OCI-LY7 (cell line): ENCODE measurements around the gene SLC41A3. TPM values are rescaled to one million over a fixed set of nuclear protein-coding genes. Genes with fewer than 3 reads are reported as not detected.

Experiments
- BruUV-seq: library from RNA; stranded (reverse); fragments of 400-500 nt; replicated peaks from 2 replicates; lab custom pipeline; 2021; lab: Mats Ljungman, UMichigan
- CTCF ChIA-PET: fragments of 300-600 bp; sonication (Branson Sonifier 250); formaldehyde crosslinking; loops from one replicate; lab custom pipeline; 2022; ENCODE audit warnings: antibody characterized with exemption; ENCODE audit not compliant: unreplicated experiment; lab: Charles Lee
- POLR2A ChIA-PET: fragments of 300-600 bp; sonication (Branson Sonifier 250); formaldehyde crosslinking; loops from one replicate; lab custom pipeline; 2022; ENCODE audit warnings: antibody characterized with exemption; lab: Charles Lee
- DNase-seq: peaks from one replicate; pipeline ENCODE4 v3.0.0-alpha.2; 2015; ENCODE audit warnings: low spot score
- H2AFZ ChIP-seq: fragments of 200-600 bp; sonication (generic), shearing (Covaris generic); 2 replicates; pipeline ENCODE4 v1.6.1; 2014; ENCODE audit warnings: mild to moderate bottlenecking, antibody characterized with exemption, low read length, moderate library complexity
- H3K27ac ChIP-seq: fragments of 200-600 bp; sonication (generic); 2 replicates; pipeline ENCODE4 v1.5.1; 2014; ENCODE audit warnings: mixed run types, low read depth, mild to moderate bottlenecking, moderate library complexity, low read length, inconsistent platforms; ENCODE audit not compliant: poor library complexity, severe bottlenecking
- H3K36me3 ChIP-seq: fragments of 200-600 bp; sonication (generic); 2 replicates; pipeline ENCODE4 v1.6.1; 2014; ENCODE audit warnings: mild to moderate bottlenecking, antibody characterized with exemption, low read length, moderate library complexity, mixed read lengths; ENCODE audit not compliant: insufficient read depth
- H3K4me1 ChIP-seq: fragments of 200-600 bp; sonication (generic); 2 replicates; pipeline ENCODE4 v1.5.1; 2014; ENCODE audit warnings: mild to moderate bottlenecking, low read length; ENCODE audit not compliant: insufficient read depth, poor library complexity, severe bottlenecking
- H3K4me2 ChIP-seq: fragments of 200-600 bp; sonication (generic); 2 replicates; pipeline ENCODE4 v1.6.1; 2014; ENCODE audit warnings: mild to moderate bottlenecking, low read length
- H3K4me3 ChIP-seq: fragments of 200-600 bp; sonication (generic); 2 replicates; pipeline ENCODE4 v1.5.1; 2014; ENCODE audit warnings: mild to moderate bottlenecking, low read depth, low read length; ENCODE audit not compliant: poor library complexity, severe bottlenecking
- H3K79me2 ChIP-seq: fragments of 200-600 bp; sonication (generic); 2 replicates; pipeline ENCODE4 v1.6.1; 2016; ENCODE audit warnings: low read depth, mild to moderate bottlenecking, low read length, moderate library complexity, mixed read lengths; ENCODE audit not compliant: insufficient read depth
- H3K9me2 ChIP-seq: fragments of 200-600 bp; sonication (generic); 2 replicates; pipeline ENCODE4 v1.6.1; 2016; ENCODE audit warnings: mild to moderate bottlenecking, low read length, mixed read lengths; ENCODE audit not compliant: insufficient read depth
- H3K9me3 ChIP-seq: fragments of 200-600 bp; sonication (generic); 2 replicates; pipeline ENCODE4 v1.6.1; 2014; ENCODE audit warnings: mild to moderate bottlenecking, mixed run types, low read length, mixed read lengths
- H4K20me1 ChIP-seq: fragments of 200-600 bp; sonication (generic); 2 replicates; pipeline ENCODE4 v1.6.1; 2014; ENCODE audit warnings: mild to moderate bottlenecking, antibody characterized with exemption, low read length, moderate library complexity, mixed read lengths; ENCODE audit not compliant: insufficient read depth
- CTCF ChIP-seq: fragments of 200-600 bp; sonication (generic); conservative IDR thresholded peaks from 2 replicates; pipeline ENCODE4 v1.5.1; 2014; ENCODE audit warnings: mild to moderate bottlenecking, antibody characterized with exemption, low read length, moderate library complexity, mixed read lengths
- EZH2phosphoT487 ChIP-seq: fragments of 200-600 bp; sonication (generic); IDR thresholded peaks from 2 replicates; pipeline ENCODE4 v1.6.1; 2018; ENCODE audit warnings: low read depth, borderline replicate concordance, mild to moderate bottlenecking, mixed run types, antibody characterized with exemption, low read length, moderate library complexity, mixed read lengths
- intact Hi-C: fragments of 100-400 bp; cut with micrococcal nuclease; formaldehyde crosslinking; loops from one replicate; pipeline ENCODE4 v1.10.0; 2022; ENCODE audit not compliant: unreplicated experiment
- total RNA-seq, 2 experiments: library from RNA; depleted of rRNA in 1 of 2; stranded (reverse); fragments of >200 nt in 1 of 2; shearing (Covaris generic) in 1 of 2; gene quantifications; 2 replicates each; pipeline ENCODE4 v1.2.3, GENCODE V29; 2014 to 2022

Gene SLC41A3
- total RNA-seq, 2 experiments from 2014 or later: 31.9 to 35.9 TPM

- H3K36me3 ChIP-seq: no peaks in the 10 kb centered on the region
- no peaks in the 10 kb centered on the region for H3K9me3 ChIP-seq
- no peaks in the 10 kb centered on the region for H3K4me1 ChIP-seq
- no peak overlapping the region for H3K4me2 ChIP-seq
- no peaks in the 10 kb centered on the region for H3K9me2 ChIP-seq
- H3K4me3 ChIP-seq: no peak overlapping the region
- DNase-seq: no peak
- H4K20me1 ChIP-seq: no peaks in the 10 kb centered on the region
- ChIA-PET CTCF (no interaction called here), POLR2A (no interaction called here)
- intact Hi-C loops: no loop called here
- H2AFZ ChIP-seq: no peak overlapping the region
- H3K27ac ChIP-seq: no peak overlapping the region
- no peak for TF ChIP-seq EZH2phosphoT487
- TF ChIP-seq CTCF: no peak
- H3K79me2 ChIP-seq: no peaks in the 10 kb centered on the region
- BruUV-seq: no TSS peak
Measured at GRCh38 chr3:126125781-126126251, 41.9 kb upstream of the SLC41A3 start.

- no peak for DNase-seq
- ChIA-PET POLR2A (no interaction called here), CTCF (no interaction called here)
- Histone ChIP-seq H3K9me2 (no peaks in the 10 kb centered on the region), H3K79me2 (no peaks in the 10 kb centered on the region), H3K36me3 (no peaks in the 10 kb centered on the region), H3K9me3 (no peaks in the 10 kb centered on the region), H3K4me3 (no peak overlapping the region), H3K4me1 (no peaks in the 10 kb centered on the region), H2AFZ (no peak overlapping the region), H3K4me2 (no peak overlapping the region), H4K20me1 (no peaks in the 10 kb centered on the region), H3K27ac (no peak overlapping the region)
- intact Hi-C loops: no loop called here
- no TSS peak for BruUV-seq
- TF ChIP-seq CTCF: no peak
- no peak for TF ChIP-seq EZH2phosphoT487
Measured at GRCh38 chr3:126125341-126125740, 41.4 kb upstream of the SLC41A3 start.

DNA sequence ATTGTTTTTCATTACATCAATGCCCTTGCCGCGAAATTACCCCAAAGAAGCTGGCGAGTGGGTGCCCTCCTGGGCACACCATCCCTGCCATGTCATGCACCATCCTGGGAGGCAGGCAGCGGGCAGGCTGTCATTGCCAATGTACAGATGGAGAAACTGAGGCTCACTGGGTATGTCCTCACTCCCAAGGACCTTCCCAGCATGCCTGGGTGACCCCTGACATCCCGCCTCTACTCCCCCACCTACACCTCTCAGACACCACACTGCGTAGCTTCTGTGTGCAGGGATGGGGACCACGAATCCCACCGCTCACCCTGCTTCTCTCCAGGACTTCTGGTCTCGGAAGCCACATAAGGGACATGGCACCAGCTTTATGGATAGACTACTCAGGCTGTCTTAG lies 41.0 kb upstream of the SLC41A3 start:
- intact Hi-C loops: no loop called here
- ChIA-PET CTCF (no interaction called here), POLR2A (no interaction called here)
- Histone ChIP-seq H4K20me1 (no peaks in the 10 kb centered on the region), H3K4me3 (no peak overlapping the region), H3K27ac (no peak overlapping the region), H3K4me2 (no peak overlapping the region), H2AFZ (no peak overlapping the region), H3K9me2 (no peaks in the 10 kb centered on the region), H3K79me2 (no peaks in the 10 kb centered on the region), H3K36me3 (no peaks in the 10 kb centered on the region), H3K4me1 (no peaks in the 10 kb centered on the region), H3K9me3 (no peaks in the 10 kb centered on the region)
- BruUV-seq: no TSS peak
- TF ChIP-seq CTCF (no peak), EZH2phosphoT487 (no peak)
- DNase-seq: no peak
